Measurements from ENCODE around the gene AFDN. TPM values are rescaled to one million over a fixed set of nuclear protein-coding genes. Genes with fewer than 3 reads are reported as not detected.
A peak's percentile ranks its signal among the peaks of the same experiment; 100 is the strongest.

The AFDN gene
- total RNA-seq, 1 experiment from 2014 or later = 177 TPM

DNA sequence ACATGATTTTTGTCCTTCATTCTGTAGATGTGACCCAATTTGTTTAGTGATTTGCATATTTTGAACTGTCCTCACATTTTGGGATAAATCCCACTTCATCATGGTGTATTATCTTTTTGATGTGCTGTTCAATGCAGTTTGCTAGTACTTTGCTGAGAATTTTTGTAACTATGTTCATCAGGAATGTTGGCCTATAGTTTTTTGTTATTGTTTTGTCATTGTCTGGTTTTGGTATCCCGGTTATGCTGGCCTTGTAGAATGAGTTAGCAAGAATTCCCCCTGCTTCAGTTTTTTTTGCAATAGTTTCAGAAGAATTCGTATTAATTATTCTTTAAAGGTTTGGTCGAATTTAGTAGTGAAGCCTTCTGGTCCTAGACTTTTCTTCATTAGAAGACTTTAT lies 182.6 kb downstream of the AFDN start:
- Histone ChIP-seq H3K4me1 (no peaks in the 10 kb centered on the region), H3K36me3 (ENCODE audit: control insufficient read depth, insufficient read depth, low read length) (no peaks in the 10 kb centered on the region), H3K27me3 (replicated peaks; ENCODE audit: control insufficient read depth, insufficient read depth, low read length) (no peaks in the 10 kb centered on the region), H3K4me3 (ENCODE audit: low read depth, low read length) (no peak overlapping the region), H3K9me3 (peaks cover 27% of the 10 kb centered on the region)
- Mint-ChIP-seq H3K27ac (ENCODE audit: unreplicated experiment) (no peak overlapping the region), H3K36me3 (ENCODE audit: insufficient read depth, unreplicated experiment) (no peaks in the 10 kb centered on the region), H3K4me1 (ENCODE audit: low read depth, unreplicated experiment) (no peaks in the 10 kb centered on the region), H3K27me3 (ENCODE audit: insufficient read depth, unreplicated experiment) (no peaks in the 10 kb centered on the region), H3K9me3 (ENCODE audit: unreplicated experiment) (peaks cover 39% of the 10 kb centered on the region), H3K4me3 (ENCODE audit: unreplicated experiment) (no peak overlapping the region)
- intact Hi-C loops (cut with micrococcal nuclease; ENCODE audit: unreplicated experiment) = no loop called here
- DNase-seq = no peak
- no TSS peak for BruUV-seq (replicated peaks)
- CTCF ChIA-PET = no interaction called here
- TF ChIP-seq, protein P1, sequence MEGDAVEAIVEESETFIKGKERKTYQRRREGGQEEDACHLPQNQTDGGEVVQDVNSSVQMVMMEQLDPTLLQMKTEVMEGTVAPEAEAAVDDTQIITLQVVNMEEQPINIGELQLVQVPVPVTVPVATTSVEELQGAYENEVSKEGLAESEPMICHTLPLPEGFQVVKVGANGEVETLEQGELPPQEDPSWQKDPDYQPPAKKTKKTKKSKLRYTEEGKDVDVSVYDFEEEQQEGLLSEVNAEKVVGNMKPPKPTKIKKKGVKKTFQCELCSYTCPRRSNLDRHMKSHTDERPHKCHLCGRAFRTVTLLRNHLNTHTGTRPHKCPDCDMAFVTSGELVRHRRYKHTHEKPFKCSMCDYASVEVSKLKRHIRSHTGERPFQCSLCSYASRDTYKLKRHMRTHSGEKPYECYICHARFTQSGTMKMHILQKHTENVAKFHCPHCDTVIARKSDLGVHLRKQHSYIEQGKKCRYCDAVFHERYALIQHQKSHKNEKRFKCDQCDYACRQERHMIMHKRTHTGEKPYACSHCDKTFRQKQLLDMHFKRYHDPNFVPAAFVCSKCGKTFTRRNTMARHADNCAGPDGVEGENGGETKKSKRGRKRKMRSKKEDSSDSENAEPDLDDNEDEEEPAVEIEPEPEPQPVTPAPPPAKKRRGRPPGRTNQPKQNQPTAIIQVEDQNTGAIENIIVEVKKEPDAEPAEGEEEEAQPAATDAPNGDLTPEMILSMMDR (IDR thresholded peaks at IDR 0.05; ENCODE audit: insufficient read depth in 1 of 2, low read depth in 1 of 2, low read length in 1 of 2, severe bottlenecking in 1 of 2, unreplicated experiment in 1 of 2) = no peak
- POLR2A ChIA-PET = no interaction called here

DNA sequence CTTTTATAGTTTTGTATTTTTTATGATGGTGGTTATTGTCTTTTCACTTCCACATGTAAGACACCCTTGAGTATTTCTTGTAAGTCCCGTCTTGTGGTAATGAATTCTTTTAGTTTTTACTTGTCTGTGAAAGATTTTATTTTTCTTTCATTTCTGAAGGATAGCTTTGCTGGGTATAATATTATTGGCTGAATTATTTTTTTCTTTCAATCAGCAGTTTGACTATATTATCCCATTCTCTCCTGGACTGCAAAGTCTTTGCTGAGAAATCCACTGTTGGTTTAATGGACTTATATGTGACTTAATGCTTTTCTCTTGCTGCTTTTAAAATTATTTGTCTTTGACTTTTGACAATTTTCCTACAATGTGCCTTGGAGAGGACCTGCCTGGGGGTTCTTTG lies 184.6 kb downstream of the AFDN start:
- BruUV-seq (replicated peaks) = no TSS peak
- Mint-ChIP-seq H3K36me3 (ENCODE audit: insufficient read depth, unreplicated experiment) (no peaks in the 10 kb centered on the region), H3K9me3 (ENCODE audit: unreplicated experiment) (peaks cover 39% of the 10 kb centered on the region), H3K27me3 (ENCODE audit: insufficient read depth, unreplicated experiment) (no peaks in the 10 kb centered on the region), H3K4me3 (ENCODE audit: unreplicated experiment) (no peak overlapping the region), H3K4me1 (ENCODE audit: low read depth, unreplicated experiment) (no peaks in the 10 kb centered on the region), H3K27ac (ENCODE audit: unreplicated experiment) (no peak overlapping the region)
- no peak for DNase-seq
- H3K36me3 ChIP-seq (ENCODE audit: control insufficient read depth, insufficient read depth, low read length) = no peaks in the 10 kb centered on the region
- no peak overlapping the region for H3K4me3 ChIP-seq (ENCODE audit: low read depth, low read length)
- no peaks in the 10 kb centered on the region for H3K27me3 ChIP-seq (replicated peaks; ENCODE audit: control insufficient read depth, insufficient read depth, low read length)
- H3K4me1 ChIP-seq = no peaks in the 10 kb centered on the region
- intact Hi-C loops (cut with micrococcal nuclease; ENCODE audit: unreplicated experiment) = no loop called here
- TF ChIP-seq, protein P1 (IDR thresholded peaks at IDR 0.05; ENCODE audit: insufficient read depth in 1 of 2, low read depth in 1 of 2, low read length in 1 of 2, severe bottlenecking in 1 of 2, unreplicated experiment in 1 of 2) = no peak
- peaks cover 32% of the 10 kb centered on the region for H3K9me3 ChIP-seq
- POLR2A ChIA-PET = no interaction called here
- CTCF ChIA-PET = no interaction called here

DNA sequence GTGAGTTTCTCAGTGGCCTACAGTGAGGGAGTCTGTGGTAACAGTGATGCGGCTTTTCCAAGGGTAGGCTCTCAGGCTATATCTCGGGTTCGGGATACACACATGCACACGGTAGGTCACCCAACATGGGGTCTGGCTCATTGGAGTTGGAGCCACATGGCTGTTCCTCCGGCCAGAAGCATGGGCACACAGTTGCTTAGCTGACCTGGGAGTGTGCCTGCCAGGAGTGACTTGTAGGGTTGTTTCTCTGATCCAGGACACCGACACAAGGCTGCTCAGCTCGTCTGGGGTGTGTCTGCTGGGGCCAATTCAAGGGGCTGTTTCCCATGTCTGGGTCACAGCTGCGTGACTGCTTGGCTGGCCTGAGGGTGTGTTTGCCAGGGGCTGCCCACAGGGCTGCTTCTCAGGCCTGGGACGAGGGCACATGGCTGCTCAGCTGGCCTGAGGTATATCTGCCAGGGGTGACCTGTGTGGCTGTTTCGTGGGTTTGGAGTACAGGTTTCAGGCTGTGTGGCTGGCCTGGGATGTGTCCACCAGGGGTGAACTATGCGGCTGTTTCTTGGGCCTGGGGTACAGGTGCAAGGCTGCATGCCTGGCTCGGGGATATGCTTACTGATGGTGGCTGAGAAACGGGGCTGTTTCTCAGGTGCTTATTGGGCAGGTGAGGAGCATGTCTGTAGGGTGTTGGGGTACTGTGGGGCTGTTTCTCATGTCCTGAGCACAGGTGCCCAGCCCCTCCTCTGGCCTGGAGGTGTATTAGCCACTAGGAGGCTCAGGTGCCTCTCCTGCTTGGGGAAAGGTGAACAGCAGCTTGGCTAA lies 185.9 kb downstream of the AFDN start:
- BruUV-seq (replicated peaks) = no TSS peak
- Histone ChIP-seq H3K9me3 (peaks cover 32% of the 10 kb centered on the region), H3K4me1 (no peaks in the 10 kb centered on the region), H3K4me3 (ENCODE audit: low read depth, low read length) (no peak overlapping the region), H3K36me3 (ENCODE audit: control insufficient read depth, insufficient read depth, low read length) (no peaks in the 10 kb centered on the region), H3K27me3 (replicated peaks; ENCODE audit: control insufficient read depth, insufficient read depth, low read length) (no peaks in the 10 kb centered on the region)
- TF ChIP-seq, protein P1 (IDR thresholded peaks at IDR 0.05; ENCODE audit: insufficient read depth in 1 of 2, low read depth in 1 of 2, low read length in 1 of 2, severe bottlenecking in 1 of 2, unreplicated experiment in 1 of 2) = no peak
- Mint-ChIP-seq H3K27me3 (ENCODE audit: insufficient read depth, unreplicated experiment) (no peaks in the 10 kb centered on the region), H3K4me3 (ENCODE audit: unreplicated experiment) (no peak overlapping the region), H3K36me3 (ENCODE audit: insufficient read depth, unreplicated experiment) (no peaks in the 10 kb centered on the region), H3K27ac (ENCODE audit: unreplicated experiment) (no peak overlapping the region), H3K9me3 (ENCODE audit: unreplicated experiment) (peaks cover 39% of the 10 kb centered on the region), H3K4me1 (ENCODE audit: low read depth, unreplicated experiment) (no peaks in the 10 kb centered on the region)
- peak in 1 of 2 experiments; percentile 3 for DNase-seq
- intact Hi-C loops (cut with micrococcal nuclease; ENCODE audit: unreplicated experiment) = no loop called here
- CTCF ChIA-PET = no interaction called here
- POLR2A ChIA-PET = no interaction called here

Data from Caco-2 (cell line).